ENCODE data around the gene SLC15A3. TPM values are rescaled to one million over a fixed set of nuclear protein-coding genes. Genes with fewer than 3 reads are reported as not detected.

Gene SLC15A3
- polyA plus RNA-seq, 3 donors, result 27.1 to 121 (median 35.0) TPM

DNA sequence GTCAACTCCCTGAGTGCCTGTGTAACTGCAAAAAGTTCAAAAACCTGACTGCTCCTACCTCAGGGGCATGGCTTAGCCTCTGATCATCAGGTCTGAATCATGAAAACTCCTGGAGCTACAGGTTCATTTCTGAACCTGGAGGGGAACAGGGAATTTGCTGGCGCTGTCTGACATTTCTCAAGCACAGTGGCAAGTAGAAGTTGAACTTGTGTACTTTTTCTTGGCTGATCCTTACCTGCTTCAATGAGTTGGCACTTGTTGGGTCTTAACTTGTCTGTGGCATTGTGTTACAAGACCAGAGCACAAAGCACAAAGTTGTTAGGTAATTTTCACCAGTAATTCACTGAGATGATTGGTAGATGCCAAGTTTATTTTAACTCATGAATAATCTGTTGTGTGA is 34.7 kb downstream of the SLC15A3 start:
- H3K4me3 Mint-ChIP-seq, result no peak overlapping the region
- H3K27me3 Mint-ChIP-seq (ENCODE audit: low read depth in 3 of 3), result peaks cover 2 to 5% (median 3%) of the 10 kb centered on the region in 3 donors
- H3K4me1 Mint-ChIP-seq, result peaks cover 59% of the 10 kb centered on the region
- no peaks in the 10 kb centered on the region for H3K9me3 ChIP-seq (replicated peaks in 1 of 2; ENCODE audit: control insufficient read depth in 1 of 2, insufficient read depth in 1 of 2, low read length in 2 of 2)
- H3K4me2 ChIP-seq (replicated peaks; ENCODE audit: extremely low read depth, low read length, poor library complexity, severe bottlenecking), result no peak overlapping the region
- DNase-seq, result no peak
- H3K79me2 ChIP-seq (ENCODE audit: insufficient read depth, low read length), result peaks cover 55% of the 10 kb centered on the region
- TF ChIP-seq CTCF (IDR thresholded peaks at IDR 0.05), result no peak
- no peak overlapping the region for H3K4me3 ChIP-seq (replicated peaks in 1 of 3; ENCODE audit: low read depth in 2 of 3, low read length in 3 of 3)
- no peak overlapping the region for H3K9ac ChIP-seq (ENCODE audit: insufficient read depth, low read length, poor library complexity, severe bottlenecking)
- peaks cover 28 to 35% of the 10 kb centered on the region in 2 donors for H3K36me3 Mint-ChIP-seq
- peak overlapping the region in 2 of 7 donors; percentile 37 to 44 for H3K27ac Mint-ChIP-seq
- no peaks in the 10 kb centered on the region for H3K9me3 Mint-ChIP-seq
- H2AFZ ChIP-seq (ENCODE audit: insufficient read depth, low read depth, low read length, poor library complexity, severe bottlenecking), result no peak overlapping the region
- H3K27me3 ChIP-seq (ENCODE audit: control insufficient read depth in 2 of 2, insufficient read depth in 2 of 2, low read length in 2 of 2), result no peaks in the 10 kb centered on the region
- intact Hi-C loops (cut with micrococcal nuclease), result loop anchor here in 1 of 2 donors (5.0 kb wide), 1 partner anchor 35 kb away; the partner anchor contains the start of gene SLC15A3
- peaks cover 63 to 66% of the 10 kb centered on the region in 2 donors for H3K4me1 ChIP-seq (ENCODE audit: control insufficient read depth in 1 of 2, insufficient read depth in 2 of 2, low read length in 2 of 2)
- 100% methylated on average over 1 of the region's 1 CpG for WGBS (ENCODE audit: insufficient coverage)
- peaks cover 22 to 25% of the 10 kb centered on the region in 2 donors for H3K36me3 ChIP-seq (replicated peaks in 1 of 2; ENCODE audit: control insufficient read depth in 1 of 2, insufficient read depth in 2 of 2, low read length in 2 of 2)
- H4K20me1 ChIP-seq (ENCODE audit: insufficient read depth, low read length), result peaks cover 25% of the 10 kb centered on the region
- H3K27ac ChIP-seq (ENCODE audit: low read depth in 1 of 2, low read length in 2 of 2), result no peak overlapping the region

- H3K27me3 ChIP-seq (ENCODE audit: control insufficient read depth in 2 of 2, insufficient read depth in 2 of 2, low read length in 2 of 2), result no peaks in the 10 kb centered on the region
- H3K9ac ChIP-seq (ENCODE audit: insufficient read depth, low read length, poor library complexity, severe bottlenecking), result no peak overlapping the region
- H3K4me2 ChIP-seq (replicated peaks; ENCODE audit: extremely low read depth, low read length, poor library complexity, severe bottlenecking), result no peak overlapping the region
- peaks cover 17 to 20% of the 10 kb centered on the region in 2 donors for H3K36me3 ChIP-seq (replicated peaks in 1 of 2; ENCODE audit: control insufficient read depth in 1 of 2, insufficient read depth in 2 of 2, low read length in 2 of 2)
- WGBS (ENCODE audit: insufficient coverage), result 100% methylated on average over 3 of the region's 3 CpGs
- H3K27ac ChIP-seq (ENCODE audit: low read depth in 1 of 2, low read length in 2 of 2), result no peak overlapping the region
- Mint-ChIP-seq H3K27ac (no peak overlapping the region), H3K4me1 (peaks cover 64% of the 10 kb centered on the region), H3K36me3 (peaks cover 23 to 29% of the 10 kb centered on the region in 2 donors), H3K27me3 (ENCODE audit: low read depth in 3 of 3) (peaks cover under 1 to 5% (median 2%) of the 10 kb centered on the region in 3 donors), H3K9me3 (no peaks in the 10 kb centered on the region), H3K4me3 (no peak overlapping the region)
- DNase-seq, result no peak
- no peak overlapping the region for H2AFZ ChIP-seq (ENCODE audit: insufficient read depth, low read depth, low read length, poor library complexity, severe bottlenecking)
- H3K79me2 ChIP-seq (ENCODE audit: insufficient read depth, low read length), result peaks cover 55% of the 10 kb centered on the region
- H3K4me1 ChIP-seq (ENCODE audit: control insufficient read depth in 1 of 2, insufficient read depth in 2 of 2, low read length in 2 of 2), result peaks cover 65 to 66% of the 10 kb centered on the region in 2 donors
- intact Hi-C loops (cut with micrococcal nuclease), result loop anchor here in 1 of 2 donors (5.0 kb wide), 1 partner anchor 36 kb away; the partner anchor contains the start of gene SLC15A3
- H3K4me3 ChIP-seq (replicated peaks in 1 of 3; ENCODE audit: low read depth in 2 of 3, low read length in 3 of 3), result no peak overlapping the region
- H3K9me3 ChIP-seq (replicated peaks in 1 of 2; ENCODE audit: control insufficient read depth in 1 of 2, insufficient read depth in 1 of 2, low read length in 2 of 2), result no peaks in the 10 kb centered on the region
- TF ChIP-seq CTCF (IDR thresholded peaks at IDR 0.05), result no peak
- H4K20me1 ChIP-seq (ENCODE audit: insufficient read depth, low read length), result peaks cover 25% of the 10 kb centered on the region
These were observed 35.2 kb downstream of the SLC15A3 start for GRCh38 chr11:60916669-60917206.

Measured in CD14-positive monocyte (primary cell).